WERI-Rb-1 (cell line): ENCODE results near the gene PRSS36.
"Not testable (repeated sequence)": the region's sequence is repeated elsewhere in the genome, so short reads cannot be mapped to it uniquely, and the experiment has no call there.

ENCODE experiments used
- DNase-seq: peaks from one replicate; pipeline ENCODE4 v3.0.0-alpha.2; 2020
- H3K27ac ChIP-seq: fragments of 250-450 bp; sonication (Bioruptor Pico); 2 replicates; pipeline ENCODE4 v1.5.1; 2020; ENCODE audit warnings: mild to moderate bottlenecking, moderate library complexity
- H3K27me3 ChIP-seq: fragments of 250-450 bp; sonication (Bioruptor Pico); 2 replicates; pipeline ENCODE4 v1.5.1; 2021; ENCODE audit warnings: mild to moderate bottlenecking, low read depth, moderate library complexity; ENCODE audit not compliant: insufficient read depth, severe bottlenecking
- H3K36me3 ChIP-seq: fragments of 250-450 bp; sonication (Bioruptor Pico); 2 replicates; pipeline ENCODE4 v1.5.1; 2020; ENCODE audit warnings: mild to moderate bottlenecking, moderate library complexity
- H3K4me3 ChIP-seq: 2 replicates; pipeline ENCODE4 v1.5.1; 2011; ENCODE audit warnings: low read depth, mild to moderate bottlenecking, control low read depth, low read length
- H3K9me3 ChIP-seq: fragments of 250-450 bp; sonication (Bioruptor Pico); 2 replicates; pipeline ENCODE4 v1.5.1; 2021; ENCODE audit warnings: mild to moderate bottlenecking, moderate library complexity; ENCODE audit not compliant: severe bottlenecking
- CTCF ChIP-seq: IDR thresholded peaks from 2 replicates; pipeline ENCODE4 v1.5.1; 2011; ENCODE audit warnings: low read depth, mild to moderate bottlenecking, control low read depth, inconsistent platforms, low read length

PRSS36 gene

DNA sequence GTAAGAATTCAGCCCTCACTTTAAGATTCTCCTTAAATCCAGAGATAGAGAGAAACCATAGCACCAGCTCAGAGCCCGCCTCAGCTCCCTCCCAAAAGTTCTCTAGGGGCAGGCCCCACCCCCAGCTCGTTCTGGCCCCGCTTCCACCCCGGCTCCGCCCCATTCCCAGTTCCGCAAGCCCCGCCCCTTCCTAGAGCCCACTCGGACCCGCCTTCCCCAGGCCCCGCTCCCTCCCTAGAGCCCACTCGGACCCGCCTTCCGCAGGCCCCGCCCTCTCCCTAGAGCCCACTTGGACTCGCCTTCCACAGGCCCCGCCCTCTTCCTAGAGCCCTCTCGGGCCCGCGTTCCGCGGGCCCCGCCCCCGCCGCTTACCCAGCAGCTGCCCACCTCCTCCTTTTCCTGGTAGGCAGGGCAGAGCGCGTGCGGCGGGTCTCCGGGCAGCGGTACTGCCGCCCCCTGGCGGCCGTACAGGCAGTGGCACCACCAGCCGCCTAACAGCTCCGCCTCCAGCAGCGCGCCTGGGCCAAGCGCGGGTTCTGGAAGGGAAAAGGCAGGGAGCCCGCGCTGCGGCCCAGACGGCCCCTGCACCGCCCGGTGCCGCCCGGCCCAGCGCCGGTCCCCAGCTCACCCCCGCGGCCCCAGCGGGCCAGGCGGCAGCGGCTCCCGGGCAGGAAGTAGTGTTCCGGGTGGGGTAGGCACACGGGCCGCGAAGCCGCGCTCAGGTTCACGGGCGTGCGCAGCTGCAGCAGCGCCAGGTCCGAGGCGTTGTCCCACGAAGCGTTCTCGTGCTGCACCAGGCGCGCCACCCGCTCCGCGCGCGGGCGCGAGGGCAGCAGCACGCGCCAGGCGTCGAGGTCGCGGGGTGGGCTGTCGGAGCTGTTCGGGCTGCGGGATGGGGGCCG lies 7.5 kb downstream of the PRSS36 start:
- H3K9me3 ChIP-seq, result no peaks in the 10 kb centered on the region
- peak; percentile 91 for TF ChIP-seq CTCF
- no peaks in the 10 kb centered on the region for H3K36me3 ChIP-seq
- peak overlapping the region; percentile 74 for H3K27ac ChIP-seq
- H3K4me3 ChIP-seq, result peak overlapping the region; percentile 28
- peak; percentile 99 for DNase-seq
- H3K27me3 ChIP-seq, result no peaks in the 10 kb centered on the region

DNA sequence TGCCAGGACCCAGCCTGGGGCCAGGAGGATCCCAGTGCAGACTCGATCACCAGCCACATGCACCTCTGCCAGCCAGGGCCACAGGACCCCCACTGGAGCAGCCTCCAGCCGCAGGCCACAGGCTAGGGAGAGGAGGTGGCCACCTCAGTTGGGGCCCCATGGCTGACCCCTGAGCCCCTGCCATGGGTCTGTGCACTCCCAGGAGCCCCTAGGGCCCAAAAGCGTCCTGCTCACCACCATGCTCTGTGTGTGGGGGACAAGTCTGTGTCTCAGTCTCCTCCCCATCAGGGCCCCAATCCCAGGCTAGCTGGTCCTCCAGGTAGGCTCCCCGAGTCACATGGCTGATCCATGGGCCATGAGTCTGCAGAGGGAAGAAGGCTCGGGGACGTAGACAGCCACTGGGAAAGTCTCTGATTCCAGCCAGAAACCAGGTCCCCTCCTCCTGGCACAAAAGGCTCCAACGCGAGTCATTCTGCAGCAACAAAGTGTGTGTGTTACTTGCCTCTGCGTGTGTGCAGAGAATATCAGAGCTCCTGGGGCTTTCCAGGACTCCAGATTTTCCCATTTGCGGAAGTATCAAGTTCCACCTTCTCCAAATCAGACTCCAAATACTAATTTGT lies 8.3 kb downstream of the PRSS36 start:
- DNase-seq, result no peak
- TF ChIP-seq CTCF, result no peak
- H3K4me3 ChIP-seq, result peak overlapping the region; percentile 28
- H3K36me3 ChIP-seq, result no peaks in the 10 kb centered on the region
- H3K9me3 ChIP-seq, result no peaks in the 10 kb centered on the region
- peak overlapping the region; percentile 74 for H3K27ac ChIP-seq
- no peaks in the 10 kb centered on the region for H3K27me3 ChIP-seq

DNA sequence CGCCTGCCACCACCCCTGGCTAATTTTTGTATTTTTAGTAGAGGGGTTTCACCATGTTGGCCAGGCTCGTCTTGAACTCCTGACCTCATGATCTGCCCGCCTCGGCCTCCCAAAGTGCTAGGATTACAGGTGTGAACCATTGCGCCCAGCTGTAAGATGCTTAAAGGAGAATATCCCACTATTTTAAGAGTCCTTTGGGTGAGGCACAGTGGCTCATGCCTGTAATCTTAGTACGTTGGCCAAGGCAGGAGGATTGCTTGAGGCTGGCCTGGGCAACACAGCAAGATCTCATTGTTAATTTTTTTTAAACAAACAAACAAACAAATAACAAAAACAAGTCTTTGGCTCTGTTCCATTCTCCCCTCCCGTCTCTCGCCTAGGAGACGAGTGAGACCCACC lies 8.8 kb downstream of the PRSS36 start:
- H3K4me3 ChIP-seq, H3K36me3 ChIP-seq, H3K9me3 ChIP-seq, H3K27me3 ChIP-seq, DNase-seq, H3K27ac ChIP-seq: not testable (repeated sequence)

GRCh38 chr16:31138621-31139578 lies 11.0 kb downstream of the PRSS36 start:
- Histone ChIP-seq H3K36me3 (no peaks in the 10 kb centered on the region), H3K4me3 (no peak overlapping the region), H3K27me3 (no peaks in the 10 kb centered on the region), H3K27ac (no peak overlapping the region), H3K9me3 (no peaks in the 10 kb centered on the region)
- TF ChIP-seq CTCF, result no peak
- no peak for DNase-seq

DNA sequence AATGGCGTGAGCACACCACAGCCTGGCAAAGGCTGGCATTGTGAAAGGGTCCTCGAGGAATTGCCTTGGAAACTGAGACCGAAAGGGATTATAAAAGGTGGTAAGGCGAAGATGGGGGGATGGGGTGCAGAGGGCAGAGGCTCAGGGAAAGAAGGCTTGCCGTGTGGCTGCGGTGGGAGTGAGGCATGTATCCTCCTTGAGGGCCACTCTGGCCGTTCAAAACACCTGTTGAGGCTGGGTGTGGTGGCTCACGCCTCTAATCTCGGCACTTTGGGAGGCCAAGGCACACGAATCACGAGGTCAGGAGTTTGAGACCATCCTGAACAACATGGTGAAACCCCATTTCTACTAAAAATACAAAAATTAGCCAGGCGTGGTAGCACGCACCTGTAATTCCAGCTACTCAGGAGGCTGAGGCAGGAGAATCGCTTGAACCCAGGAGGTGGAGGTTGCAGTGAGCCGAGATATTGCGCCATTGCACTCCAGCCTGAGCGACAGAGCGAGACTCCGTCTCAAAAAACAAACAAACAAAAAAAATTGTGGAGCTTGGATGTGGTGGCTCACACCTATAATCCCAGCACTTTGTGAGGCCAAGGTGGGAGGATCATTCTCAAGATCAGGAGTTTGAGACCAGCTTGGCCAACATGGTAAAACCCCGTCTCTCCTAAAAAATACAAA lies 12.9 kb downstream of the PRSS36 start:
- H3K9me3 ChIP-seq, H3K27me3 ChIP-seq, H3K4me3 ChIP-seq, H3K27ac ChIP-seq, DNase-seq: not testable (repeated sequence)
- H3K36me3 ChIP-seq, result peaks cover 12% of the 10 kb centered on the region; the same call in 1 of the 2 replicates

DNA sequence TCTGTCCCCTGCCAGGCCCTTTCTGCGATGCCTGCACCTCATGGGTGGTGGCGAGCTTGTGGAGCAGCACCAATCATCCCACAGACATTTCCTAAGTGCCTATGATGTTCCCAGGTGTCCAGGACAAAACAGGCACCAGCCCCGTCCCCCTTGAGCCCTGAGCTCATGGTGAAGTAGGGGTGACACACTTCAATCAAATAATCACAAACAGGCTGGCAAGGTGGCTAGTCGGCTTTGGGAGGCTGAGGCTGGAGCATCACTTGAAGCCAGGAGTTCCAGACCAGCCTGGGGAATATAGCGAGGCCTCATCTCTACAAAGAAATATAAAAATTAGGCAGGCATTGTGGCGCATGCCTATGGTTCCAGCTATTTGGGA lies 13.6 kb downstream of the PRSS36 start:
- DNase-seq, result no peak
- Histone ChIP-seq H3K4me3 (no peak overlapping the region), H3K9me3 (no peaks in the 10 kb centered on the region), H3K27me3 (no peaks in the 10 kb centered on the region), H3K27ac (no peak overlapping the region), H3K36me3 (peaks cover 18% of the 10 kb centered on the region)
- no peak for TF ChIP-seq CTCF
